Ovary (tissue), 9 donors: ENCODE measurements around the gene ALDH3A2. TPM values are rescaled to one million over a fixed set of nuclear protein-coding genes. Genes with fewer than 3 reads are reported as not detected.

Source experiments
- DNase-seq, 5 donors: peaks; one replicate each; pipeline ENCODE4 v3.0.0-alpha.2; 2019 to 2020
- H3K27ac ChIP-seq, 2 donors: fragments of 200-600 bp; one replicate each; pipeline versions ENCODE4 v1.5.1 to v1.8.0; 2019 to 2022
- H3K27me3 ChIP-seq: fragments of 200-600 bp; one replicate; pipeline ENCODE4 v1.8.0; 2022
- H3K36me3 ChIP-seq: fragments of 200-600 bp; sonication (generic); one replicate; pipeline ENCODE4 v1.5.1; 2019
- H3K4me1 ChIP-seq: one replicate; pipeline ENCODE4 v1.8.1; 2013; ENCODE audit warnings: mild to moderate bottlenecking, moderate library complexity; ENCODE audit not compliant: insufficient read depth
- H3K4me3 ChIP-seq: fragments of 200-600 bp; sonication (generic); one replicate; pipeline ENCODE4 v1.5.1; 2017
- H3K9me3 ChIP-seq, 2 donors: fragments of 200-600 bp in 1 of 2; sonication (generic) in 1 of 2; one replicate each; pipeline versions ENCODE4 v1.5.1 to v1.8.1; 2013 to 2019; ENCODE audit warnings: mild to moderate bottlenecking in 1 of 2, moderate library complexity in 1 of 2
- CTCF ChIP-seq, 3 donors: fragments of 450-650 bp in 2 of 3; fragments of 200-600 bp in 1 of 3; IDR thresholded peaks; one replicate each; pipeline versions ENCODE4 v1.5.1 to v1.8.0; 2016 to 2022; ENCODE audit warnings: antibody characterized with exemption in 3 of 3, mild to moderate bottlenecking in 1 of 3
- EP300 ChIP-seq: sonication (generic); formaldehyde crosslinking; IDR thresholded peaks from one replicate; pipeline ENCODE4 v1.6.1; 2017; ENCODE audit warnings: antibody characterized with exemption
- POLR2A ChIP-seq: fragments of 450-650 bp; IDR thresholded peaks from one replicate; pipeline ENCODE4 v1.6.1; 2017; ENCODE audit warnings: antibody characterized with exemption, mild to moderate bottlenecking, moderate library complexity
- whole genome bisulfite sequencing, 3 donors: extraction: QIAGEN DNeasy Blood & Tissue Kit in 1 of 3; methylation state at CpG; one replicate each; pipeline versions ENCODE4 v1.1.5 to v1.1.7; 2013 to 2017; 5-methylcytosine and 5-hydroxymethylcytosine counted together
- intact Hi-C, 4 donors: fragments of 100-400 bp; cut with DNase I; formaldehyde crosslinking; loops; one replicate each; pipeline versions ENCODE4 v1.11.0 to v1.15.1; 2022 to 2023
- polyA plus RNA-seq, 2 donors: library from polyadenylated mRNA; stranded (reverse); fragments of 200-250 nt in 1 of 2; fragments of 350-450 nt in 1 of 2; fragmentation: Illumina TruSeq in 1 of 2; extraction: RNeasy Lipid Tissue Mini Kit (QIAGEN cat#74804) in 1 of 2; gene quantifications; one replicate each; pipeline ENCODE4 v1.2.3, GENCODE V29; 2013 to 2014
- total RNA-seq, 7 donors: library from RNA; depleted of rRNA in 2 of 7; stranded (reverse); fragments of >200 nt in 2 of 7; fragmentation: NEBNext Ultra II Directional in 3 of 7; extraction: Animal tissue kit (Norgen Biotek cat#: 25700) in 3 of 7; gene quantifications; one replicate each; pipeline versions ENCODE4 v1.1.0 to v1.2.4, GENCODE V29; 2016 to 2023
- donor health status: DM: no; HTN: no; CAD: no; lungs with moderate emphysema.
- donor health status: DM: no; HTN: no; CAD: no.
- donor health status: Bipolar disorder and iron deficiency.
- donor health status: DM: yes; HTN: yes; CAD: no.
- donor health status: DM: no; HTN: no; CAD: no.
- donor health status: DM: yes; HTN: yes; CAD: no.

Gene ALDH3A2
- total and polyA plus RNA-seq, 9 donors, result 31.1 to 126 (median 74.6) TPM

GRCh38 chr17:19656336-19656735, 7.8 kb downstream of the ALDH3A2 start:
- no peak overlapping the region for H3K27ac ChIP-seq
- H3K36me3 ChIP-seq, result no peaks in the 10 kb centered on the region
- H3K4me3 ChIP-seq, result no peak overlapping the region
- WGBS, 3 donors, result 94 to 95% (median 94%) methylated on average over 4 of the region's 4 CpGs
- TF ChIP-seq POLR2A, result no peak
- TF ChIP-seq CTCF (IDR thresholded peaks at IDR 0.05), result no peak
- no peak for TF ChIP-seq EP300
- intact Hi-C loops, result loop anchor here in 1 of 4 donors (10.0 kb wide), 1 partner anchor 122 kb away; the partner anchor contains the start of gene SLC47A1
- no peaks in the 10 kb centered on the region for H3K27me3 ChIP-seq
- peaks cover 2% of the 10 kb centered on the region for H3K4me1 ChIP-seq
- no peak for DNase-seq
- no peaks in the 10 kb centered on the region for H3K9me3 ChIP-seq

GRCh38 chr17:19656851-19657581, 8.5 kb downstream of the ALDH3A2 start:
- Histone ChIP-seq H3K36me3 (no peaks in the 10 kb centered on the region), H3K27ac (no peak overlapping the region), H3K9me3 (no peaks in the 10 kb centered on the region), H3K4me1 (no peaks in the 10 kb centered on the region), H3K4me3 (no peak overlapping the region), H3K27me3 (no peaks in the 10 kb centered on the region)
- 59 to 73% (median 72%) methylated on average over 4 of the region's 4 CpGs for WGBS, 3 donors
- intact Hi-C loops, result loop anchor here in 1 of 4 donors (10.0 kb wide), 1 partner anchor 122 kb away; the partner anchor contains the start of gene SLC47A1
- no peak for DNase-seq
- TF ChIP-seq POLR2A (no peak), EP300 (no peak), CTCF (IDR thresholded peaks at IDR 0.05) (no peak)

- 95 to 98% (median 97%) methylated on average over 7 of the region's 7 CpGs for WGBS, 3 donors
- Histone ChIP-seq H3K4me3 (no peak overlapping the region), H3K36me3 (no peaks in the 10 kb centered on the region), H3K4me1 (no peaks in the 10 kb centered on the region), H3K27ac (no peak overlapping the region), H3K27me3 (no peaks in the 10 kb centered on the region), H3K9me3 (no peaks in the 10 kb centered on the region)
- DNase-seq, result no peak
- intact Hi-C loops, result loop anchor here in 1 of 4 donors (10.0 kb wide), 2 partner anchors 65 to 125 kb away; partner anchors contain the start of gene SLC47A1
- TF ChIP-seq POLR2A (no peak), CTCF (IDR thresholded peaks at IDR 0.05) (no peak), EP300 (no peak)
Observed at GRCh38 chr17:19659366-19660177, 11.0 kb downstream of the ALDH3A2 start.

- DNase-seq, result no peak
- whole genome bisulfite sequencing, 3 donors, result 91 to 95% (median 95%) methylated on average over 6 of the region's 6 CpGs
- Histone ChIP-seq H3K27me3 (no peaks in the 10 kb centered on the region), H3K36me3 (no peaks in the 10 kb centered on the region), H3K4me3 (no peak overlapping the region), H3K9me3 (no peaks in the 10 kb centered on the region), H3K27ac (no peak overlapping the region), H3K4me1 (no peaks in the 10 kb centered on the region)
- intact Hi-C loops, result loop anchor here in 1 of 4 donors (10.0 kb wide), 1 partner anchor 64 kb away; no protein-coding TSS in a partner anchor
- TF ChIP-seq CTCF (IDR thresholded peaks at IDR 0.05) (no peak), EP300 (no peak), POLR2A (no peak)
Observed at GRCh38 chr17:19660219-19660870, 11.8 kb downstream of the ALDH3A2 start.
